ENCODE results near the gene PLXDC2.

Gene PLXDC2

GRCh38 chr10:20254078-20254477 lies 437.8 kb downstream of the PLXDC2 start:
- in situ Hi-C loops (cut with HindIII; ENCODE audit: low sequenced_read_pairs): no loop called here

- in situ Hi-C loops (cut with HindIII; ENCODE audit: low sequenced_read_pairs): no loop called here
Measured at GRCh38 chr10:20254497-20254896, 438.3 kb downstream of the PLXDC2 start.

- in situ Hi-C loops (cut with HindIII; ENCODE audit: low sequenced_read_pairs): no loop called here
Measured at GRCh38 chr10:20256969-20257368, 440.7 kb downstream of the PLXDC2 start.

- in situ Hi-C loops (cut with HindIII; ENCODE audit: low sequenced_read_pairs): no loop called here
Measured at GRCh38 chr10:20257422-20257821, 441.2 kb downstream of the PLXDC2 start.

GRCh38 chr10:20265146-20265545 lies 448.9 kb downstream of the PLXDC2 start:
- in situ Hi-C loops (cut with HindIII; ENCODE audit: low sequenced_read_pairs): no loop called here

GRCh38 chr10:20267734-20268133 lies 451.5 kb downstream of the PLXDC2 start:
- in situ Hi-C loops (cut with HindIII; ENCODE audit: low sequenced_read_pairs): no loop called here

- in situ Hi-C loops (cut with HindIII; ENCODE audit: low sequenced_read_pairs): no loop called here
Measured at GRCh38 chr10:20271490-20271889, 455.3 kb downstream of the PLXDC2 start.

- in situ Hi-C loops (cut with HindIII; ENCODE audit: low sequenced_read_pairs): no loop called here
Measured at GRCh38 chr10:20272608-20273007, 456.4 kb downstream of the PLXDC2 start.

- in situ Hi-C loops (cut with HindIII; ENCODE audit: low sequenced_read_pairs): no loop called here
Measured at GRCh38 chr10:20274571-20274970, 458.3 kb downstream of the PLXDC2 start.

- in situ Hi-C loops (cut with HindIII; ENCODE audit: low sequenced_read_pairs): no loop called here
Measured at GRCh38 chr10:20276127-20276979, 460.1 kb downstream of the PLXDC2 start.

GRCh38 chr10:20277820-20278219 lies 461.6 kb downstream of the PLXDC2 start:
- in situ Hi-C loops (cut with HindIII; ENCODE audit: low sequenced_read_pairs): no loop called here

- in situ Hi-C loops (cut with HindIII; ENCODE audit: low sequenced_read_pairs): no loop called here
Measured at GRCh38 chr10:20281579-20281978, 465.3 kb downstream of the PLXDC2 start.

- in situ Hi-C loops (cut with HindIII; ENCODE audit: low sequenced_read_pairs): no loop called here
Measured at GRCh38 chr10:20287586-20287985, 471.4 kb downstream of the PLXDC2 start.

GRCh38 chr10:20288060-20288459 lies 471.8 kb downstream of the PLXDC2 start:
- in situ Hi-C loops (cut with HindIII; ENCODE audit: low sequenced_read_pairs): no loop called here

GRCh38 chr10:20289070-20289828 lies 473.0 kb downstream of the PLXDC2 start:
- in situ Hi-C loops (cut with HindIII; ENCODE audit: low sequenced_read_pairs): no loop called here

- in situ Hi-C loops (cut with HindIII; ENCODE audit: low sequenced_read_pairs): no loop called here
Measured at GRCh38 chr10:20298417-20298816, 482.2 kb downstream of the PLXDC2 start.

GRCh38 chr10:20299034-20299736 lies 483.0 kb downstream of the PLXDC2 start:
- in situ Hi-C loops (cut with HindIII; ENCODE audit: low sequenced_read_pairs): no loop called here

GRCh38 chr10:20300735-20301134 lies 484.5 kb downstream of the PLXDC2 start:
- in situ Hi-C loops (cut with HindIII; ENCODE audit: low sequenced_read_pairs): no loop called here

- in situ Hi-C loops (cut with HindIII; ENCODE audit: low sequenced_read_pairs): no loop called here
Measured at GRCh38 chr10:20302033-20302432, 485.8 kb downstream of the PLXDC2 start.

- in situ Hi-C loops (cut with HindIII; ENCODE audit: low sequenced_read_pairs): no loop called here
Measured at GRCh38 chr10:20303453-20304152, 487.4 kb downstream of the PLXDC2 start.

- in situ Hi-C loops (cut with HindIII; ENCODE audit: low sequenced_read_pairs): no loop called here
Measured at GRCh38 chr10:20313665-20314064, 497.4 kb downstream of the PLXDC2 start.
